Osteoblast (primary cell): ENCODE data around the gene CEP43. TPM values are rescaled to one million over a fixed set of nuclear protein-coding genes. Genes with fewer than 3 reads are reported as not detected.

Source experiments
- DNase-seq: peaks from one replicate; pipeline ENCODE4 v3.0.0; 2011; ENCODE audit warnings: low spot score, mixed read lengths; ENCODE audit not compliant: insufficient read length; ENCODE audit errors: missing footprints
- H2AFZ ChIP-seq: 2 replicates; pipeline ENCODE4 v1.6.0; 2011; ENCODE audit warnings: mild to moderate bottlenecking, low read length
- H3K27ac ChIP-seq: 2 replicates; pipeline ENCODE4 v1.5.1; 2011; ENCODE audit warnings: mild to moderate bottlenecking, low read depth, low read length, moderate library complexity
- H3K27me3 ChIP-seq: 2 replicates; pipeline ENCODE4 v1.6.0; 2012; ENCODE audit warnings: mild to moderate bottlenecking, control low read depth, inconsistent platforms, low read length, moderate library complexity; ENCODE audit not compliant: insufficient read depth
- H3K36me3 ChIP-seq: 2 replicates; pipeline ENCODE4 v1.5.1; 2011; ENCODE audit warnings: mild to moderate bottlenecking, low read length, control low read depth, moderate library complexity; ENCODE audit not compliant: insufficient read depth
- H3K4me1 ChIP-seq: 2 replicates; pipeline ENCODE4 v1.5.1; 2011; ENCODE audit warnings: mild to moderate bottlenecking, low read length, control low read depth, moderate library complexity; ENCODE audit not compliant: insufficient read depth
- H3K4me2 ChIP-seq: 2 replicates; pipeline ENCODE4 v1.6.0; 2011; ENCODE audit warnings: mild to moderate bottlenecking, low read length; ENCODE audit not compliant: insufficient read depth
- H3K4me3 ChIP-seq: fragments of 200-600 bp; sonication (generic); 3 replicates; pipeline ENCODE4 v1.5.1; 2012; ENCODE audit warnings: mild to moderate bottlenecking, low read length, inconsistent platforms; ENCODE audit not compliant: insufficient read depth
- H3K79me2 ChIP-seq: 2 replicates; pipeline ENCODE4 v1.6.0; 2012; ENCODE audit warnings: mild to moderate bottlenecking, low read length, control low read depth, inconsistent platforms; ENCODE audit not compliant: insufficient read depth
- H3K9me3 ChIP-seq: 2 replicates; pipeline ENCODE4 v1.5.1; 2011; ENCODE audit warnings: low read depth, low read length, control low read depth
- H4K20me1 ChIP-seq: 2 replicates; pipeline ENCODE4 v1.6.0; 2012; ENCODE audit warnings: mild to moderate bottlenecking, low read length, control low read depth; ENCODE audit not compliant: insufficient read depth
- total RNA-seq: library from RNA; depleted of rRNA; stranded (reverse); fragments of >200 nt; gene quantifications from 2 replicates; pipeline ENCODE4 v1.2.3, GENCODE V29; 2012
- TF ChIP-seq, protein P1 (sequence below): IDR thresholded peaks from 2 replicates; pipeline ENCODE4 v1.5.1; 2011; ENCODE audit warnings: mild to moderate bottlenecking, low read depth, low read length, moderate library complexity; ENCODE audit errors: extremely low read depth

Gene CEP43
- total RNA-seq, 1 donor = 19.5 TPM

- Histone ChIP-seq H3K79me2 (peaks cover 79% of the 10 kb centered on the region), H3K36me3 (peaks cover 2% of the 10 kb centered on the region), H3K27ac (peak overlapping the region; percentile 40), H2AFZ (peak overlapping the region; percentile 93), H3K27me3 (no peaks in the 10 kb centered on the region), H3K4me3 (peak overlapping the region; percentile 90), H4K20me1 (peaks cover 9% of the 10 kb centered on the region), H3K4me1 (peaks cover 18% of the 10 kb centered on the region), H3K9me3 (no peaks in the 10 kb centered on the region), H3K4me2 (peak overlapping the region; percentile 94)
- TF ChIP-seq, protein P1, sequence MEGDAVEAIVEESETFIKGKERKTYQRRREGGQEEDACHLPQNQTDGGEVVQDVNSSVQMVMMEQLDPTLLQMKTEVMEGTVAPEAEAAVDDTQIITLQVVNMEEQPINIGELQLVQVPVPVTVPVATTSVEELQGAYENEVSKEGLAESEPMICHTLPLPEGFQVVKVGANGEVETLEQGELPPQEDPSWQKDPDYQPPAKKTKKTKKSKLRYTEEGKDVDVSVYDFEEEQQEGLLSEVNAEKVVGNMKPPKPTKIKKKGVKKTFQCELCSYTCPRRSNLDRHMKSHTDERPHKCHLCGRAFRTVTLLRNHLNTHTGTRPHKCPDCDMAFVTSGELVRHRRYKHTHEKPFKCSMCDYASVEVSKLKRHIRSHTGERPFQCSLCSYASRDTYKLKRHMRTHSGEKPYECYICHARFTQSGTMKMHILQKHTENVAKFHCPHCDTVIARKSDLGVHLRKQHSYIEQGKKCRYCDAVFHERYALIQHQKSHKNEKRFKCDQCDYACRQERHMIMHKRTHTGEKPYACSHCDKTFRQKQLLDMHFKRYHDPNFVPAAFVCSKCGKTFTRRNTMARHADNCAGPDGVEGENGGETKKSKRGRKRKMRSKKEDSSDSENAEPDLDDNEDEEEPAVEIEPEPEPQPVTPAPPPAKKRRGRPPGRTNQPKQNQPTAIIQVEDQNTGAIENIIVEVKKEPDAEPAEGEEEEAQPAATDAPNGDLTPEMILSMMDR = no peak
- DNase-seq = no peak
Measured at GRCh38 chr6:166997348-166997747, 1.8 kb upstream of the CEP43 start.

DNA sequence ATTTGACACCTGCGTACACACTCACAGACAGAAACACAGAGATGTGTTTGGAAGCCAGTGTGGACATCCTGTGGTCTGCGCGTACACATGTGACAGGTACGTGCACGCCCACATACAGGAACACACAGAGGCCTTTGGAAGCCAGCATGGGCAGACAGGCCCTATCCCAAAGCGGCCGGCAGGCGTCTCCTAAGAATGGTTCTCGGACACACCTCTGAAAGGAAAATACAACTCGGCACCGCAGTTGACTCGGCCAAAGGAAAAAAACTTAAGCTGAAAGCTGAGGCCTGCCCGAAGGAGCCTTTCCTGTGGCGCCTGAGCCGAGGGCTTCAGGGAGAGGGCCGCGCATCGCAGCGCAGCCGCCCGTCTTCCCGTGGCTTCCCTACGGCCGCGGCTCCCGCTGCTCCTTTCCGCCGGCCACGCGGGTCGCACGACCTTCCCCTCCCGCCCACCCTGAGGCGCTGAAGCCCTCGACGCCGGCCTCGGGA, 1.4 kb upstream of the CEP43 start:
- Histone ChIP-seq H3K4me3 (peak overlapping the region; percentile 90), H3K27ac (peak overlapping the region; percentile 56), H3K27me3 (no peaks in the 10 kb centered on the region), H2AFZ (peak overlapping the region; percentile 93), H3K4me1 (peaks cover 18% of the 10 kb centered on the region), H3K79me2 (peaks cover 77% of the 10 kb centered on the region), H3K36me3 (peaks cover 4% of the 10 kb centered on the region), H3K9me3 (no peaks in the 10 kb centered on the region), H3K4me2 (peak overlapping the region; percentile 94), H4K20me1 (peaks cover 9% of the 10 kb centered on the region)
- TF ChIP-seq, protein P1 = peak; percentile 59
- DNase-seq = peak; percentile 91

- TF ChIP-seq, protein P1 = no peak
- peaks cover 9% of the 10 kb centered on the region for H4K20me1 ChIP-seq
- peaks cover 73% of the 10 kb centered on the region for H3K79me2 ChIP-seq
Measured at GRCh38 chr6:166998256-166999144, 697 bp upstream of the CEP43 start.

GRCh38 chr6:166999884-167000253, 672 bp downstream of the CEP43 start:
- H2AFZ ChIP-seq = peak overlapping the region; percentile 90
- H3K4me1 ChIP-seq = peaks cover 18% of the 10 kb centered on the region
- peak overlapping the region; percentile 30 for H3K27ac ChIP-seq
- no peaks in the 10 kb centered on the region for H3K9me3 ChIP-seq
- H3K27me3 ChIP-seq = no peaks in the 10 kb centered on the region
- H3K4me3 ChIP-seq = peak overlapping the region; percentile 90
- peaks cover 60% of the 10 kb centered on the region for H3K79me2 ChIP-seq
- H3K4me2 ChIP-seq = peak overlapping the region; percentile 85
- peaks cover 9% of the 10 kb centered on the region for H4K20me1 ChIP-seq
- TF ChIP-seq, protein P1 = no peak
- H3K36me3 ChIP-seq = peaks cover 4% of the 10 kb centered on the region
- no peak for DNase-seq

More at GRCh38 chr6:166998256-166999144, 697 bp upstream of the CEP43 start:
- Histone ChIP-seq H3K4me1 (peaks cover 18% of the 10 kb centered on the region), H3K27ac (peak overlapping the region; percentile 56), H3K4me3 (peak overlapping the region; percentile 90), H3K36me3 (peaks cover 4% of the 10 kb centered on the region), H3K9me3 (no peaks in the 10 kb centered on the region), H3K27me3 (no peaks in the 10 kb centered on the region), H2AFZ (peak overlapping the region; percentile 93), H3K4me2 (peak overlapping the region; percentile 94)
- peak; percentile 81 for DNase-seq
